ENCODE data around the gene DNAJB9.
"Not testable (repeated sequence)": the region's sequence is repeated elsewhere in the genome, so short reads cannot be mapped to it uniquely, and the experiment has no call there.

The DNAJB9 gene

GRCh38 chr7:108529341-108529740, 40.3 kb upstream of the DNAJB9 start:
- in situ Hi-C loops (cut with HindIII; ENCODE audit: low sequenced_read_pairs): no loop called here
- no peak overlapping the region for H3K4me3 ChIP-seq (ENCODE audit: low read depth, low read length)
- DNase-seq (ENCODE audit: low read depth): no peak
- TF ChIP-seq CTCF (IDR thresholded peaks at IDR 0.05; ENCODE audit: low read depth, low read length, missing control alignments): no peak

- in situ Hi-C loops (cut with HindIII; ENCODE audit: low sequenced_read_pairs): no loop called here
- DNase-seq (ENCODE audit: low read depth): no peak
Observed at GRCh38 chr7:108533712-108534111, 36.0 kb upstream of the DNAJB9 start.

GRCh38 chr7:108535257-108535656, 34.4 kb upstream of the DNAJB9 start:
- no peak for DNase-seq (ENCODE audit: low read depth)
- no peak overlapping the region for H3K4me3 ChIP-seq (ENCODE audit: low read depth, low read length)
- in situ Hi-C loops (cut with HindIII; ENCODE audit: low sequenced_read_pairs): no loop called here
- no peak for TF ChIP-seq CTCF (IDR thresholded peaks at IDR 0.05; ENCODE audit: low read depth, low read length, missing control alignments)

More at GRCh38 chr7:108533712-108534111, 36.0 kb upstream of the DNAJB9 start:
- no peak overlapping the region for H3K4me3 ChIP-seq (ENCODE audit: low read depth, low read length)
- TF ChIP-seq CTCF (IDR thresholded peaks at IDR 0.05; ENCODE audit: low read depth, low read length, missing control alignments): no peak

GRCh38 chr7:108535744-108536143, 33.9 kb upstream of the DNAJB9 start:
- in situ Hi-C loops (cut with HindIII; ENCODE audit: low sequenced_read_pairs): no loop called here
- no peak for TF ChIP-seq CTCF (IDR thresholded peaks at IDR 0.05; ENCODE audit: low read depth, low read length, missing control alignments)
- no peak overlapping the region for H3K4me3 ChIP-seq (ENCODE audit: low read depth, low read length)
- no peak for DNase-seq (ENCODE audit: low read depth)

GRCh38 chr7:108537229-108537628, 32.4 kb upstream of the DNAJB9 start:
- TF ChIP-seq CTCF (IDR thresholded peaks at IDR 0.05; ENCODE audit: low read depth, low read length, missing control alignments): no peak
- no peak for DNase-seq (ENCODE audit: low read depth)
- in situ Hi-C loops (cut with HindIII; ENCODE audit: low sequenced_read_pairs): no loop called here
- H3K4me3 ChIP-seq (ENCODE audit: low read depth, low read length): no peak overlapping the region

- in situ Hi-C loops (cut with HindIII; ENCODE audit: low sequenced_read_pairs); H3K4me3 ChIP-seq (ENCODE audit: low read depth, low read length); DNase-seq (ENCODE audit: low read depth): not testable (repeated sequence)
Observed at GRCh38 chr7:108538236-108538635, 31.4 kb upstream of the DNAJB9 start.

GRCh38 chr7:108538685-108539084, 31.0 kb upstream of the DNAJB9 start:
- H3K4me3 ChIP-seq (ENCODE audit: low read depth, low read length); in situ Hi-C loops (cut with HindIII; ENCODE audit: low sequenced_read_pairs); DNase-seq (ENCODE audit: low read depth): not testable (repeated sequence)

- TF ChIP-seq CTCF (IDR thresholded peaks at IDR 0.05; ENCODE audit: low read depth, low read length, missing control alignments): no peak
- no peak overlapping the region for H3K4me3 ChIP-seq (ENCODE audit: low read depth, low read length)
- in situ Hi-C loops (cut with HindIII; ENCODE audit: low sequenced_read_pairs): no loop called here
- no peak for DNase-seq (ENCODE audit: low read depth)
Observed at GRCh38 chr7:108541478-108541877, 28.2 kb upstream of the DNAJB9 start.

- DNase-seq (ENCODE audit: low read depth); H3K4me3 ChIP-seq (ENCODE audit: low read depth, low read length); in situ Hi-C loops (cut with HindIII; ENCODE audit: low sequenced_read_pairs): not testable (repeated sequence)
Observed at GRCh38 chr7:108548141-108548896, 21.4 kb upstream of the DNAJB9 start.

GRCh38 chr7:108556665-108557064, 13.0 kb upstream of the DNAJB9 start:
- in situ Hi-C loops (cut with HindIII; ENCODE audit: low sequenced_read_pairs); DNase-seq (ENCODE audit: low read depth): not testable (repeated sequence)

More at GRCh38 chr7:108556665-108557064, 13.0 kb upstream of the DNAJB9 start:
- not testable (repeated sequence) for H3K4me3 ChIP-seq (ENCODE audit: low read depth, low read length)
